ENCODE measurements around the gene UTP14A. TPM values are rescaled to one million over a fixed set of nuclear protein-coding genes. Genes with fewer than 3 reads are reported as not detected.

UTP14A gene
- total and polyA plus RNA-seq, 2 of the 13 experiments (the other 11 are each of a cell fraction or from before 2014, with no cell fraction given): 7.4 to 19.0 TPM

DNA sequence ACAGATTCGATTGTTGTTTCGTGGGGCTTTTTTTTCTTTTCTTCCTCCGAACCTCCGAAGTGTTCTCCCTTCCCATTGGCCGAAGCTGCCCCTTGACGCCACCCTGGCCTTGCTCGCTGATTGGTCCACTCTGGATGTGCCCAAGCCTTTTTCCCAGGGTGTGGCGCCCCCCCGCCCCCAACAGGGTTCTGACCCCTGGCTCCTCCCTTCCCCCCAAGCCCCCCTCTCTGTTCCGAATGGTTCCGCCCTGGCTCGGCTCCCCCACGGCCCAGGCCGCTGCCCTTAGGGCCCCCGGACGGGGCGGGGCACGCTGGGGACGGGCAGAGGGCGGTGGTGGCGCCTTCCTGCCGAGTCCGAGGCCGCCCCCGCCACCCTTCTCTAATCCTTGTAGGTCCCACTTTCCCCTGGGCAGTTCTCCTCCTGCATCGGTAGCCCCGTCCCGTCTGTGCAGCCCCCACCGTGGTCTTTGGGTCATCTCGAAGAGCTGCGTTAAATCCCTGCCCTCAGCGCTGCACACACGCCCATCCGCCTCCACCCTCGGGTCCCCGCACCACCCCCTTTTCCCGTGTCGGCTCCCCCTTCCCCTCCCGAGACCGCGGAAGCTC is 25.5 kb downstream of the UTP14A start (continued):
- TF ChIP-seq ZFY (CRISPR knock-in tag; IDR thresholded peaks at IDR 0.05) (0 out of 2 replicates have a peak, but pooled peaks have one; percentile 1), ZNF468 (CRISPR knock-in tag; IDR thresholded peaks at IDR 0.05) (no peak), NFYC (CRISPR knock-in tag; IDR thresholded peaks at IDR 0.05) (peak; percentile 71), POLR2A (IDR thresholded peaks at IDR 0.05; ENCODE audit: insufficient read depth in 1 of 2, low read depth in 2 of 2, low read length in 2 of 2) (peak in 1 of 2 experiments; percentile 34; a peak in 1 of 4 replicates), TAF1 (CRISPR knock-in tag; IDR thresholded peaks at IDR 0.05) (peak; percentile 27; the same call in 1 of the 2 replicates), ZNF879 (CRISPR knock-in tag; IDR thresholded peaks at IDR 0.05) (no peak), RFX5 (IDR thresholded peaks at IDR 0.05; ENCODE audit: low read depth, low read length) (peak; percentile 66), IKZF4 (CRISPR knock-in tag; IDR thresholded peaks at IDR 0.05; ENCODE audit: borderline replicate concordance, low read depth, not compliant biosample characterization) (no peak)
- TF ChIP-seq, protein P1, sequence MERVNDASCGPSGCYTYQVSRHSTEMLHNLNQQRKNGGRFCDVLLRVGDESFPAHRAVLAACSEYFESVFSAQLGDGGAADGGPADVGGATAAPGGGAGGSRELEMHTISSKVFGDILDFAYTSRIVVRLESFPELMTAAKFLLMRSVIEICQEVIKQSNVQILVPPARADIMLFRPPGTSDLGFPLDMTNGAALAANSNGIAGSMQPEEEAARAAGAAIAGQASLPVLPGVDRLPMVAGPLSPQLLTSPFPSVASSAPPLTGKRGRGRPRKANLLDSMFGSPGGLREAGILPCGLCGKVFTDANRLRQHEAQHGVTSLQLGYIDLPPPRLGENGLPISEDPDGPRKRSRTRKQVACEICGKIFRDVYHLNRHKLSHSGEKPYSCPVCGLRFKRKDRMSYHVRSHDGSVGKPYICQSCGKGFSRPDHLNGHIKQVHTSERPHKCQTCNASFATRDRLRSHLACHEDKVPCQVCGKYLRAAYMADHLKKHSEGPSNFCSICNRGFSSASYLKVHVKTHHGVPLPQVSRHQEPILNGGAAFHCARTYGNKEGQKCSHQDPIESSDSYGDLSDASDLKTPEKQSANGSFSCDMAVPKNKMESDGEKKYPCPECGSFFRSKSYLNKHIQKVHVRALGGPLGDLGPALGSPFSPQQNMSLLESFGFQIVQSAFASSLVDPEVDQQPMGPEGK (CRISPR knock-in tag; IDR thresholded peaks at IDR 0.05): peak; percentile 85
- TF ChIP-seq, protein P2, sequence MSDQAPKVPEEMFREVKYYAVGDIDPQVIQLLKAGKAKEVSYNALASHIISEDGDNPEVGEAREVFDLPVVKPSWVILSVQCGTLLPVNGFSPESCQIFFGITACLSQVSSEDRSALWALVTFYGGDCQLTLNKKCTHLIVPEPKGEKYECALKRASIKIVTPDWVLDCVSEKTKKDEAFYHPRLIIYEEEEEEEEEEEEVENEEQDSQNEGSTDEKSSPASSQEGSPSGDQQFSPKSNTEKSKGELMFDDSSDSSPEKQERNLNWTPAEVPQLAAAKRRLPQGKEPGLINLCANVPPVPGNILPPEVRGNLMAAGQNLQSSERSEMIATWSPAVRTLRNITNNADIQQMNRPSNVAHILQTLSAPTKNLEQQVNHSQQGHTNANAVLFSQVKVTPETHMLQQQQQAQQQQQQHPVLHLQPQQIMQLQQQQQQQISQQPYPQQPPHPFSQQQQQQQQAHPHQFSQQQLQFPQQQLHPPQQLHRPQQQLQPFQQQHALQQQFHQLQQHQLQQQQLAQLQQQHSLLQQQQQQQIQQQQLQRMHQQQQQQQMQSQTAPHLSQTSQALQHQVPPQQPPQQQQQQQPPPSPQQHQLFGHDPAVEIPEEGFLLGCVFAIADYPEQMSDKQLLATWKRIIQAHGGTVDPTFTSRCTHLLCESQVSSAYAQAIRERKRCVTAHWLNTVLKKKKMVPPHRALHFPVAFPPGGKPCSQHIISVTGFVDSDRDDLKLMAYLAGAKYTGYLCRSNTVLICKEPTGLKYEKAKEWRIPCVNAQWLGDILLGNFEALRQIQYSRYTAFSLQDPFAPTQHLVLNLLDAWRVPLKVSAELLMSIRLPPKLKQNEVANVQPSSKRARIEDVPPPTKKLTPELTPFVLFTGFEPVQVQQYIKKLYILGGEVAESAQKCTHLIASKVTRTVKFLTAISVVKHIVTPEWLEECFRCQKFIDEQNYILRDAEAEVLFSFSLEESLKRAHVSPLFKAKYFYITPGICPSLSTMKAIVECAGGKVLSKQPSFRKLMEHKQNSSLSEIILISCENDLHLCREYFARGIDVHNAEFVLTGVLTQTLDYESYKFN (CRISPR knock-in tag; conservative IDR thresholded peaks at IDR 0.05): no peak
- TF ChIP-seq, protein P3, sequence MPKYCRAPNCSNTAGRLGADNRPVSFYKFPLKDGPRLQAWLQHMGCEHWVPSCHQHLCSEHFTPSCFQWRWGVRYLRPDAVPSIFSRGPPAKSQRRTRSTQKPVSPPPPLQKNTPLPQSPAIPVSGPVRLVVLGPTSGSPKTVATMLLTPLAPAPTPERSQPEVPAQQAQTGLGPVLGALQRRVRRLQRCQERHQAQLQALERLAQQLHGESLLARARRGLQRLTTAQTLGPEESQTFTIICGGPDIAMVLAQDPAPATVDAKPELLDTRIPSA (CRISPR knock-in tag; IDR thresholded peaks at IDR 0.05; ENCODE audit: borderline replicate concordance): no peak

Data from HepG2 (cell line).